Endothelial cell (in vitro differentiated cells): ENCODE data around the gene MIER3. TPM values are rescaled to one million over a fixed set of nuclear protein-coding genes. Genes with fewer than 3 reads are reported as not detected.

ENCODE experiments used
- DNase-seq: peaks from one replicate; pipeline ENCODE4 v3.0.0; 2021; ENCODE audit warnings: low spot score
- H3K27ac Mint-ChIP-seq: one replicate; pipeline ENCODE4 v1.8.0; 2021; ENCODE audit warnings: mixed read lengths, inconsistent platforms; ENCODE audit not compliant: unreplicated experiment
- H3K27me3 Mint-ChIP-seq: one replicate; pipeline ENCODE4 v1.8.0; 2021; ENCODE audit warnings: mild to moderate bottlenecking, moderate library complexity, mixed read lengths, inconsistent platforms; ENCODE audit not compliant: unreplicated experiment
- H3K36me3 Mint-ChIP-seq: one replicate; pipeline ENCODE4 v1.8.0; 2021; ENCODE audit warnings: mild to moderate bottlenecking, low read depth, mixed read lengths, inconsistent platforms; ENCODE audit not compliant: unreplicated experiment
- H3K4me1 Mint-ChIP-seq: one replicate; pipeline ENCODE4 v1.8.0; 2021; ENCODE audit warnings: mild to moderate bottlenecking, mixed read lengths, inconsistent platforms; ENCODE audit not compliant: unreplicated experiment
- H3K4me3 Mint-ChIP-seq: one replicate; pipeline ENCODE4 v1.8.0; 2021; ENCODE audit warnings: mild to moderate bottlenecking, mixed read lengths, inconsistent platforms; ENCODE audit not compliant: unreplicated experiment
- H3K9me3 Mint-ChIP-seq: one replicate; pipeline ENCODE4 v1.8.0; 2021; ENCODE audit warnings: mixed read lengths, inconsistent platforms; ENCODE audit not compliant: unreplicated experiment
- CTCF ChIP-seq: fragments of 200-600 bp; sonication (generic); IDR thresholded peaks from one replicate; pipeline ENCODE4 v1.5.0; 2021; ENCODE audit warnings: antibody characterized with exemption; ENCODE audit not compliant: unreplicated experiment
- total RNA-seq: library from RNA; stranded (reverse); fragmentation: NEBNext Ultra II Directional; extraction: Animal tissue kit (Norgen Biotek cat#: 25700); gene quantifications from one replicate; pipeline ENCODE4 v1.2.1, GENCODE V29; 2021; ENCODE audit not compliant: unreplicated experiment

MIER3 gene
- total RNA-seq, 1 donor from 2014 or later, result 52.3 TPM

GRCh38 chr5:56908942-56909293 lies 43.0 kb downstream of the MIER3 start:
- peaks cover 15% of the 10 kb centered on the region for H3K4me1 Mint-ChIP-seq
- TF ChIP-seq CTCF, result no peak
- DNase-seq, result no peak
- H3K4me3 Mint-ChIP-seq, result peak overlapping the region; percentile 96
- H3K36me3 Mint-ChIP-seq, result peaks cover 8% of the 10 kb centered on the region
- H3K9me3 Mint-ChIP-seq, result no peaks in the 10 kb centered on the region
- peaks cover 7% of the 10 kb centered on the region for H3K27me3 Mint-ChIP-seq
- peak overlapping the region; percentile 99 for H3K27ac Mint-ChIP-seq

GRCh38 chr5:56900858-56901578 lies 50.9 kb downstream of the MIER3 start:
- Mint-ChIP-seq H3K4me3 (no peak overlapping the region), H3K27ac (no peak overlapping the region), H3K9me3 (no peaks in the 10 kb centered on the region), H3K36me3 (peaks cover 5% of the 10 kb centered on the region), H3K4me1 (no peaks in the 10 kb centered on the region), H3K27me3 (no peaks in the 10 kb centered on the region)
- peak; percentile 76 for TF ChIP-seq CTCF
- DNase-seq, result peak; percentile 55

- DNase-seq, result no peak
- Mint-ChIP-seq H3K27me3 (no peaks in the 10 kb centered on the region), H3K36me3 (peaks cover 5% of the 10 kb centered on the region), H3K9me3 (no peaks in the 10 kb centered on the region), H3K27ac (no peak overlapping the region), H3K4me1 (no peaks in the 10 kb centered on the region), H3K4me3 (no peak overlapping the region)
- no peak for TF ChIP-seq CTCF
Observed at GRCh38 chr5:56900395-56900794, 51.5 kb downstream of the MIER3 start.

- H3K27ac Mint-ChIP-seq, result no peak overlapping the region
- H3K27me3 Mint-ChIP-seq, result no peaks in the 10 kb centered on the region
- DNase-seq, result no peak
- no peak overlapping the region for H3K4me3 Mint-ChIP-seq
- H3K9me3 Mint-ChIP-seq, result no peaks in the 10 kb centered on the region
- H3K36me3 Mint-ChIP-seq, result peaks cover 5% of the 10 kb centered on the region
- H3K4me1 Mint-ChIP-seq, result no peaks in the 10 kb centered on the region
- no peak for TF ChIP-seq CTCF
Observed at GRCh38 chr5:56898213-56898612, 53.7 kb downstream of the MIER3 start.

- Mint-ChIP-seq H3K9me3 (no peaks in the 10 kb centered on the region), H3K36me3 (peaks cover 5% of the 10 kb centered on the region), H3K27me3 (no peaks in the 10 kb centered on the region), H3K4me3 (no peak overlapping the region), H3K27ac (no peak overlapping the region), H3K4me1 (no peaks in the 10 kb centered on the region)
- no peak for DNase-seq
- TF ChIP-seq CTCF, result no peak
Observed at GRCh38 chr5:56896763-56897162, 55.2 kb downstream of the MIER3 start.
